Measurements from ENCODE around the gene C10orf67. TPM values are rescaled to one million over a fixed set of nuclear protein-coding genes. Genes with fewer than 3 reads are reported as not detected.

C10orf67 gene
- total and polyA plus RNA-seq, 2 of the 8 experiments (the other 6 are each of a cell fraction or from before 2014, with no cell fraction given): 0.05 to 0.11 TPM

GRCh38 chr10:23322082-23322481, 22.5 kb downstream of the C10orf67 start:
- POLR2A ChIA-PET (ENCODE audit: partially characterized antibody): no interaction called here
- H3K79me2 ChIP-seq (ENCODE audit: control insufficient read depth in 1 of 2, insufficient read depth in 2 of 2, low read length in 2 of 2): no peaks in the 10 kb centered on the region
- H3K9me3 ChIP-seq (ENCODE audit: insufficient read depth in 2 of 2, low read depth in 1 of 2, low read length in 1 of 2): no peaks in the 10 kb centered on the region
- no peak overlapping the region for H4K91ac ChIP-seq (replicated peaks; ENCODE audit: insufficient read length, low read length)
- H3K18ac ChIP-seq (ENCODE audit: extremely low read depth, low read length): no peak overlapping the region
- H4K20me1 ChIP-seq (replicated peaks in 1 of 2; ENCODE audit: control insufficient read depth in 1 of 2, insufficient read depth in 2 of 2, low read length in 2 of 2): no peaks in the 10 kb centered on the region
- no peak overlapping the region for H4K5ac ChIP-seq (ENCODE audit: insufficient read length, low read depth, low read length)
- no peak overlapping the region for H3K4ac ChIP-seq (replicated peaks; ENCODE audit: insufficient read length, low read depth, low read length)
- no peak overlapping the region for H4K8ac ChIP-seq (ENCODE audit: extremely low read depth, insufficient read depth, low read length)
- 85% methylated on average over 1 of the region's 1 CpG; no CpG with 5 or more reads in 1 of the 2 experiments for WGBS, 2 experiments (ENCODE audit: extremely low coverage in 1 of 2, insufficient coverage in 1 of 2, insufficient read length in 1 of 2, insufficient replicate concordance in 2 of 2, low coverage in 1 of 2, low lambda C conversion rate in 2 of 2, missing lambda C conversion rate in 1 of 2)
- no peaks in the 10 kb centered on the region for H3K79me1 ChIP-seq (ENCODE audit: low read depth, low read length)
- H3K4me3 ChIP-seq (ENCODE audit: extremely low read depth in 1 of 4, insufficient read depth in 2 of 4, low read depth in 3 of 4, low read length in 4 of 4): no peak overlapping the region
- no peak overlapping the region for H3K4me2 ChIP-seq (ENCODE audit: insufficient read depth in 1 of 2, low read depth in 2 of 2, low read length in 2 of 2)
- H3K27ac ChIP-seq (ENCODE audit: low read depth, low read length): no peak overlapping the region
- H2BK12ac ChIP-seq (ENCODE audit: low read depth, low read length): no peak overlapping the region
- DNase-seq (ENCODE audit: low read depth in 1 of 2, low spot score in 2 of 2) (no peak), FAIRE-seq (no peak)
- no peak overlapping the region for H2AK5ac ChIP-seq (ENCODE audit: low read depth, low read length)
- no peak for TF ChIP-seq EGR1 (IDR thresholded peaks at IDR 0.05; ENCODE audit: borderline replicate concordance, low read depth, low read length)
- no peak for TF ChIP-seq KDM5A (IDR thresholded peaks at IDR 0.05; ENCODE audit: low read length)
- no peak for TF ChIP-seq CHD1 (IDR thresholded peaks at IDR 0.05; ENCODE audit: low read depth, low read length)
- H3K27me3 ChIP-seq (replicated peaks in 1 of 4; ENCODE audit: control insufficient read depth in 3 of 4, extremely low read depth in 1 of 4, insufficient read depth in 3 of 4, low read length in 3 of 4): no peaks in the 10 kb centered on the region
- no peaks in the 10 kb centered on the region for H3K23me2 ChIP-seq (ENCODE audit: low read depth, low read length)
- H3K36me3 ChIP-seq (ENCODE audit: control insufficient read depth in 2 of 4, insufficient read depth in 4 of 4, low read length in 3 of 4): no peaks in the 10 kb centered on the region
- H2BK15ac ChIP-seq (ENCODE audit: low read length): no peak overlapping the region
- CTCF ChIA-PET (ENCODE audit: partially characterized antibody): interaction anchor here (1.5 to 1.6 kb wide), 2 partner anchors 9 to 16 kb away, joined by 3 to 5 read pairs; no protein-coding TSS in a partner anchor
- no peak overlapping the region for H2BK20ac ChIP-seq (ENCODE audit: low read length)
- H3K56ac ChIP-seq (replicated peaks; ENCODE audit: insufficient read length, low read depth, low read length): no peak overlapping the region
- H3K23ac ChIP-seq (ENCODE audit: insufficient read length): no peak overlapping the region
- no peaks in the 10 kb centered on the region for H3K4me1 ChIP-seq (replicated peaks in 1 of 4; ENCODE audit: control insufficient read depth in 3 of 4, insufficient read depth in 4 of 4, low read length in 3 of 4)
- no peak overlapping the region for H2BK120ac ChIP-seq (replicated peaks; ENCODE audit: low read depth, low read length)
- no peak overlapping the region for H3K9ac ChIP-seq (replicated peaks in 1 of 4; ENCODE audit: extremely low read depth in 1 of 4, low read depth in 3 of 4, low read length in 3 of 4)
- H2AFZ ChIP-seq (ENCODE audit: low read length): no peak overlapping the region
- H2BK5ac ChIP-seq (ENCODE audit: low read depth, low read length): no peak overlapping the region
- H3K14ac ChIP-seq (ENCODE audit: insufficient read length): no peak overlapping the region

Measured in H1 (cell line).